ENCODE data around the gene SLC2A5.
"Not testable (repeated sequence)": the region's sequence is repeated elsewhere in the genome, so short reads cannot be mapped to it uniquely, and the experiment has no call there.

Gene SLC2A5

GRCh38 chr1:9095818-9096217 lies 26.4 kb upstream of the SLC2A5 start:
- H3K9me3 ChIP-seq (ENCODE audit: insufficient read depth, low read length): no peaks in the 10 kb centered on the region
- H2AFZ ChIP-seq (ENCODE audit: low read depth, low read length): no peak overlapping the region
- no peaks in the 10 kb centered on the region for H3K36me3 ChIP-seq (replicated peaks; ENCODE audit: low read depth, low read length)
- H3K4me2 ChIP-seq (ENCODE audit: low read length): no peak overlapping the region
- H3K79me2 ChIP-seq (ENCODE audit: low read length): no peaks in the 10 kb centered on the region
- TF ChIP-seq EZH2phosphoT487 (IDR thresholded peaks at IDR 0.05; ENCODE audit: low read depth): no peak
- TF ChIP-seq CTCF (IDR thresholded peaks at IDR 0.05; ENCODE audit: low read depth, low read length): no peak
- peaks cover 10% of the 10 kb centered on the region; the same call in 1 of the 2 replicates for H3K27me3 ChIP-seq (ENCODE audit: low read depth, low read length)
- H3K4me3 ChIP-seq (ENCODE audit: low read length): no peak overlapping the region
- H3K4me1 ChIP-seq (ENCODE audit: low read length): no peaks in the 10 kb centered on the region
- no peak overlapping the region for H3K9ac ChIP-seq (ENCODE audit: low read length)
- H4K20me1 ChIP-seq (ENCODE audit: insufficient read depth, low read length): no peaks in the 10 kb centered on the region
- H3K27ac ChIP-seq (ENCODE audit: low read length): no peak overlapping the region

- not testable (repeated sequence) for H3K9ac ChIP-seq (ENCODE audit: low read length); H4K20me1 ChIP-seq (ENCODE audit: insufficient read depth, low read length); H3K9me3 ChIP-seq (ENCODE audit: insufficient read depth, low read length); H2AFZ ChIP-seq (ENCODE audit: low read depth, low read length); H3K27ac ChIP-seq (ENCODE audit: low read length); H3K79me2 ChIP-seq (ENCODE audit: low read length); H3K4me1 ChIP-seq (ENCODE audit: low read length); H3K4me3 ChIP-seq (ENCODE audit: low read length); H3K36me3 ChIP-seq (replicated peaks; ENCODE audit: low read depth, low read length); H3K4me2 ChIP-seq (ENCODE audit: low read length)
- H3K27me3 ChIP-seq (ENCODE audit: low read depth, low read length): peaks cover 17% of the 10 kb centered on the region; the same call in 1 of the 2 replicates
Measured at GRCh38 chr1:9093996-9094595, 24.7 kb upstream of the SLC2A5 start.

- H3K4me1 ChIP-seq (ENCODE audit: low read length): no peaks in the 10 kb centered on the region
- no peak overlapping the region for H3K9ac ChIP-seq (ENCODE audit: low read length)
- no peaks in the 10 kb centered on the region for H3K36me3 ChIP-seq (replicated peaks; ENCODE audit: low read depth, low read length)
- H3K79me2 ChIP-seq (ENCODE audit: low read length): no peaks in the 10 kb centered on the region
- H2AFZ ChIP-seq (ENCODE audit: low read depth, low read length): no peak overlapping the region
- H3K9me3 ChIP-seq (ENCODE audit: insufficient read depth, low read length): no peaks in the 10 kb centered on the region
- TF ChIP-seq EZH2phosphoT487 (IDR thresholded peaks at IDR 0.05; ENCODE audit: low read depth): no peak
- TF ChIP-seq CTCF (IDR thresholded peaks at IDR 0.05; ENCODE audit: low read depth, low read length): no peak
- no peak overlapping the region for H3K4me2 ChIP-seq (ENCODE audit: low read length)
- no peak overlapping the region for H3K4me3 ChIP-seq (ENCODE audit: low read length)
- no peak overlapping the region for H3K27ac ChIP-seq (ENCODE audit: low read length)
- peaks cover 17% of the 10 kb centered on the region; the same call in 1 of the 2 replicates for H3K27me3 ChIP-seq (ENCODE audit: low read depth, low read length)
- no peaks in the 10 kb centered on the region for H4K20me1 ChIP-seq (ENCODE audit: insufficient read depth, low read length)
Measured at GRCh38 chr1:9093581-9093980, 24.1 kb upstream of the SLC2A5 start.

- Histone ChIP-seq H3K4me1 (ENCODE audit: low read length) (no peaks in the 10 kb centered on the region), H3K9ac (ENCODE audit: low read length) (no peak overlapping the region), H3K36me3 (replicated peaks; ENCODE audit: low read depth, low read length) (no peaks in the 10 kb centered on the region), H2AFZ (ENCODE audit: low read depth, low read length) (no peak overlapping the region), H3K27ac (ENCODE audit: low read length) (no peak overlapping the region), H3K9me3 (ENCODE audit: insufficient read depth, low read length) (no peaks in the 10 kb centered on the region), H3K4me2 (ENCODE audit: low read length) (no peak overlapping the region), H3K27me3 (ENCODE audit: low read depth, low read length) (peaks cover 17% of the 10 kb centered on the region; the same call in 1 of the 2 replicates), H3K4me3 (ENCODE audit: low read length) (no peak overlapping the region), H4K20me1 (ENCODE audit: insufficient read depth, low read length) (no peaks in the 10 kb centered on the region), H3K79me2 (ENCODE audit: low read length) (no peaks in the 10 kb centered on the region)
- no peak for TF ChIP-seq EZH2phosphoT487 (IDR thresholded peaks at IDR 0.05; ENCODE audit: low read depth)
- TF ChIP-seq CTCF (IDR thresholded peaks at IDR 0.05; ENCODE audit: low read depth, low read length): no peak
Measured at GRCh38 chr1:9093091-9093490, 23.7 kb upstream of the SLC2A5 start.

Measured in OCI-LY3 (cell line).